DOHH2 (cell line): ENCODE data around the gene AQP1.

Source experiments
- CTCF ChIP-seq: fragments of 200-600 bp; sonication (generic); IDR thresholded peaks from one replicate; pipeline ENCODE4 v1.5.1; 2014; ENCODE audit warnings: antibody characterized with exemption, mild to moderate bottlenecking, low read depth, low read length; ENCODE audit not compliant: poor library complexity, severe bottlenecking
- EZH2phosphoT487 ChIP-seq: fragments of 200-600 bp; sonication (generic); IDR thresholded peaks from 2 replicates; pipeline ENCODE4 v1.6.1; 2017; ENCODE audit warnings: borderline replicate concordance, mild to moderate bottlenecking, antibody characterized with exemption, low read length, moderate library complexity, mixed read lengths

GRCh38 chr7:30865076-30865475 is 46.6 kb upstream of the AQP1 start:
- no peak for TF ChIP-seq CTCF
- TF ChIP-seq EZH2phosphoT487, result no peak
